ENCODE measurements around the gene EGLN3.

GRCh38 chr14:33957993-33958392 lies 7.1 kb upstream of the EGLN3 start:
- TF ChIP-seq CTCF (conservative IDR thresholded peaks at IDR 0.05 in 1 of 2, IDR thresholded peaks at IDR 0.05 in 1 of 2; ENCODE audit: extremely low read depth in 1 of 2, insufficient read depth in 1 of 2, low read depth in 1 of 2, low read length in 2 of 2) = no peak
- TF ChIP-seq EZH2 (IDR thresholded peaks at IDR 0.05; ENCODE audit: borderline replicate concordance, low read length) = no peak

Measured in mammary epithelial cell (primary cell).